ENCODE data around the gene GORAB.
A peak's percentile ranks its signal among the peaks of the same experiment; 100 is the strongest.

GORAB gene, protein sequence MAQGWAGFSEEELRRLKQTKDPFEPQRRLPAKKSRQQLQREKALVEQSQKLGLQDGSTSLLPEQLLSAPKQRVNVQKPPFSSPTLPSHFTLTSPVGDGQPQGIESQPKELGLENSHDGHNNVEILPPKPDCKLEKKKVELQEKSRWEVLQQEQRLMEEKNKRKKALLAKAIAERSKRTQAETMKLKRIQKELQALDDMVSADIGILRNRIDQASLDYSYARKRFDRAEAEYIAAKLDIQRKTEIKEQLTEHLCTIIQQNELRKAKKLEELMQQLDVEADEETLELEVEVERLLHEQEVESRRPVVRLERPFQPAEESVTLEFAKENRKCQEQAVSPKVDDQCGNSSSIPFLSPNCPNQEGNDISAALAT
- 31.0 reads per million, percentile 57 among the genes with 10 or more reads in this experiment for total RNA-seq

DNA sequence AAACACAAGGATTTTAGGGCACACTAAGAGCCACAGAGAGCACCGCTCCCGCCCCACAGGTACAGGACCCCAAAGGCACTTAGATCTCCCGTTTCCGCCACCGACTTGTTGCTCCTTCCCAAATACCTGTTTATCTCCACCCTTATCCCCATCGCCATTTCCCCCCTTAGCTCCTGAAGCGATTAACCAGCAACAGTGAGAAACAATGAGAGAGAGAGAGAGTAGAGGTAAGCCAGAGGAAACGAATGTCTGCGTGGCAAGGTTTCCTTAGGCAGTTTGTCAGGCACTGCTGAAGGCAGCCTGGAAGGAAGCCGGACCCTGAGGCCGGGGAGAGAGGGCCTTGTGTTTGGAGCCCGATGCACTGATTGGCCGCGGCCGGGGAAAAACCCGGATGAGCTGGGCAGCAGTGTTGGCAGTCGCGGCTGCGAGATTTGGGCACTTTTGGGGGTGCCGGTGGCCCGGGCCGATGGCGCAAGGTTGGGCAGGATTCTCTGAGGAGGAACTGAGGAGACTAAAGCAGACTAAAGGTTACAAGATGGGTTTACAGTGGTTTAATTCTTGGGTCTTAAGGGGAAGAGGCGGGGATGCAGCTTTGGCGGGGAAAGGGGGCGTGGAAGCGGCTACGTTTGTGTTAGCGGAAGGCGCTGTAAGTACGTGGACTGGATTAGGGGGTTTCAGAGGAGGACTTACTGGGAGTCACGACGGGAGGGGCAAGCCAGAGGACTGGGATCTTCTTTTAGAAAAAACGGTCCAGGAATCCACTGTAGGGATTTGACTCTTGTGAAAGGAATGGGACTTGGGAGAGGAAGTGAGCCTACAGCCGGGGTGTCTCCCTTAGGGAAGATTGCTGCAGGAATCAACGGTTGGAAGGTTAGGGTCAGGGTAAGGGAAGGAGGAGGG is at the start of gene GORAB:
Gene GORAB, plus strand, starts transcription at position 409 of the 900 bp plus-strand sequence. Its CDS starts 58 bp downstream, at position 467.
- peak; percentile 75 for DNase-seq

DNA sequence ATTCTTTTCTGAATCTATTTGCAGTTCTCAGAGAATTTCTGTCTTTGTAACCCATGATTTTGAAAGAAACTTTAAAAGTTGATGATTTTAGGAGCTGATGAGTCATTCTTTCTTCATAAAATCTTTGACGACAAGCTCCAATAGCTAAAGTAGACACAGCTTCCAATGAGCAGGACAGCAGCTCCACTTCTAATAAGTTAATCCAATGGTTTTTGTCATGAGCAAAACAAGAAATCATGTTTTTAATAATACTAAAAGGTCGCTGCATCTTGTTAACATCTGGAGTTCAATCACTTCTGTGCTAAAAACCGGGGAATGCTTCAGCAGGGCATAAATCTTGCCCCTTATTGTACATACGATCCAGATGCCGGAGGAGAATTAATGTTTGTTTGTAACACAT is 48.9 kb upstream of the GORAB start:
- DNase-seq = no peak

DNA sequence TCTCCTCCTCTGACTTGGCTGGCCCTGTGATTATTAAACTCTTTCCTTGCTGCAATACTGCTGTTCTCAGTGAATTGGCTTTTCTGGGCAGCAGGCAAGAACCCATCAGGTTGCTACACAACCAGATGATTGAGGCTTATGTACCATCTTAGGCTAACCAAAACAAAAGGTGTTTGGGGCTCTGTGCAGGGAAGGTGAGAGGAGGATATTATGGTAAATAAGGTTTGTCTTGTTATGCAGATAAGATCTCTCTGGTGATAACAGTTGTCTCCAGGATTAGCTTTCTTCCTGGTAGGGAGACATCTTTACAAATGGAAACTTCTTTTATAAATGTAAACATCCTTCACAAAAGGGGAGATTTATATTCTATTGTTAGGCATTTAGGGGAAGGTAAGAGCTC is 44.5 kb upstream of the GORAB start:
- no peak for DNase-seq

DNA sequence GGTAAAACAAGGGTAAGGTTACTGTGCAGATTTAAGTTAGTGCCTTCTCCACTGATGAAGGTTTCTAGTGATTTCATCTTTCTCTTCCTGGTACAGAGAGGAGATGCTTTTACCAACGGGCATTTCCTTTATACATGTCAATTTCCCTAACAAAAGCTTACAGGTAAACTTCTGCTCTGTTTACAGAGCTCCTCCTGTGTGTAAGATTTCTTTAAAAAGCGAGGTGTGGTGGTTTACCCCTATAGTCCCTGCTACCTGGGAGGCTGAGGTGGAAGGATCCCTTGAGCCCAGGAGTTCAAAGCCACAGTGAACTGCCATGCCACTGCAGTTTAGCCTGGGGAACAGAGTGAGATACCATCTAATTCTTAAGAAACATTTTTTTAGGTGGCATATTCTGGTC is 40.7 kb upstream of the GORAB start:
- no peak for DNase-seq

DNA sequence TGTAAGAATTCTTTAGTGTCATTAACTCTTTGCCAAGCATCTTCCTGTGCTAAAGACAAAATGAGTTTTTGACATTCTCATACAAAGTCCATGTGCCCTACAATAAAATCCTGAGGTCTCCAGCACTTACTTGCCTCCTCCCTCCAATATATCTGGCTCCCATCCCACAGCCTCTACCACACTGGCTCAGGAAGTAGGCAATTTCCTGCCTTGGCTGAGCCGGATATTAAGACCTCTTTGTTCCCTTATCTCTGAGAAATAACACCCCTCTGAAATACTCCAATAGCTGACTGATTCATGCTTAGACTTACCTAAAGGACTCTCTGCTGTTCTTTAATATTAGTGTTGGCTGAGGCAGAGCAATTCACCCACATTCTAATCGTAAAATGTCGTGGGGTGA is 37.6 kb upstream of the GORAB start:
- no peak for DNase-seq

DNA sequence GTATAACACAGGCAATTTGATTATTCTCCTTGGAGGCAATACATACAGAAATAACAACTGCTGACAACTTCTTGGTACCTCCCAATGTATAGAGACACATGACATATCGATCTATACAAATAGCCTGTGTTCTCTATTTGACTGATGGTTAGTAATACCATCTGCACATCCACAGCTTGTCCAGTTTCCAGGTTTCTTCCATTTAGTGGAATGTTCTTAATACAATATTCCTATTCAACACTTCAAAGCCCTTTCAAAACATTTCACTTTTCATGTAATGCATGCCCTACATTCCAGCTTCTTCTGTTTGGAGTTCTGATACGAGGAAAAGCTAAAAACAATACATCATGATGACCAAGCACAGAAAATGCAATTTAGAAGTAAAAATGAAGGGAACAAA is 37.0 kb upstream of the GORAB start:
- DNase-seq = no peak

DNA sequence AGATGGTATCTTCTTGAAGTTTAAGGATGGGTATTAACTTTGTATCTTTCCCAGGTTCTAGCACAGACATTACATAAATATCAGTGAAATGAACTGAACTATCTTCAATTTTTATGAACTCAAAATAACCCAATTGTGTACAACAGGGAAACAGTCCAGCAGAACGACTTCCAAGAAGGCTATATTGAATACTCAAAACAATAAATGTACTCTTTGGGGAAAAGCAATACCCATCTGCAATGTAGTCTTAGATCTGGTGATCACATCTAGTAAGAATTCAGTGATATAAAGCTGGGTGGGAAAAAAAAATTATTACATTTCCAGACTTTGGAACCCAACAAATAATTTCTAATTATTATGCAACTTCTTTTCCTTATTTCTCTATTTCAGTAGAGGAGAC is 33.1 kb upstream of the GORAB start:
- DNase-seq = no peak

DNA sequence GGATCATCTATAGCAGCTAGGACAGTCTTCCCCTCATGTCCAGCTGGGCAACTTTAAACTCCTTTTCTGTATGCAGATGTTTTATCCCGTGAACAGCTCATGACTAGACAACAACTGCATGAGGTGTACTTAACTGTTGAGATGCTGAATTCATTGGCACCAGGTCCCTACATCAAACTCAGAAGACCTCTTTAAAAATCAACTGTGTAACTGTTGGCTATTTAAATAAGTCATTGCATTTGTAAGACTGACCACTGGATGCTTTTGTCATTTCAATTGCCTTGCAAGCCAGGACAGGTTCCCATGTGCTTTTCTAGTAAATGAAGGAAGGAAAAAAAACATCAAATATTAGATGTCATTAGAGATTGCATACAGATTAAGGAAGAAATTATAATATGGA is 28.3 kb upstream of the GORAB start:
- no peak for DNase-seq

DNA sequence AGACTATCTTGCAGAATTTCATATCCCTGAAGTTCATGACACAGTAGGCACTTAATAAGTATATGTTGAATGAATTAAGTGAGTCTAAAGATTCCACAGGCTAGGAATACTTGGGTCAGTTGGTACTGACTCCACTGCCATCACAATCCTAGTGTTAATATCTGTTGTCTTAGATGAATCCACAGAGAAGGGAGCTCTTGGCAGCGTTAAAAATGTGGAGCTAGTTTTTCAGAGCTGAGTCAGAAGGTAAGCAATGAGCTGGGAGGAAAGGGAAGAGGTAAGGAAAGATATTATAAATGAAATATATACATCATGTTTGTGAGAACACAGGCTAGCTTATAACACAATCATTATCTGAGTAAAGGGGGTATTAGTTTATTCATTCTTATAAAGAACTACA is 21.8 kb upstream of the GORAB start:
- DNase-seq = no peak

DNA sequence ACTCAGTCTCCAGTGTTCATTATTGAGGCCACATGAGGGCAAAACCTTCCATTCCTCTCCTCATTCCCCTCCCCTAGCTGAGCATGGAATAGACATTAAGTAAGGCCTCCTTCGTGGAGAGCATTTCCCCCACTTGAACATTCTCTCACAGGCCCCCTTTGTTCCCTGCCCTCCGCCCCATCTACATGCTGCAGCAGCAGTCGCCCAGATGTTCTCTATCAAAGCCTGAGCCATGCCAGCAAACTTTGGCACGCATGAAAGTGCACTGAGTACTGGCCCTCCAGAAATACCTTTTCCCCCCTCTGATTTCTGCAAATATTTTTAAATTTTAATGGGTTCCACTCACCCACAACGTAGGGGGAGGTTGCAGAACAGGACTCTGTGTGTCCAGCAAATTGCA is 20.9 kb upstream of the GORAB start:
- no peak for DNase-seq

DNA sequence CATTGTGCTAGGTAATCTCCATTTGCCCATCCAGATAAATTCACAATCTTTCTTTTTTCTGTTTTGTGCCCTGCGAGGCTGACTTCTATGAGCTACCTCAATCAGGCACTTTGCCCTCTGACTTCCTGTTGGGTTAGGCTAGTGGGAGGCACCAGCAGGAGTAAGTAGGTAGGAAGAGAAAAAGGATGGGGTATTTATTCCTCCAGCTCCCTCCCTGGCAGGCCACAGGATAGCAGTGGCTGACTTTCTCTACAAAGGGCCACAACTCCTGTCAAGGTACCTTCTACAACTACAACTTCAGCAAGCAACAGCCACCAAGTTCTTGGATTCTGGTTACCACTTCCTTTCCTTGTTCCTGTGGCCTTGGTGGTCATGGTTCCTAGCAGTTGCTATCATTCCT is 18.8 kb upstream of the GORAB start:
- no peak for DNase-seq

DNA sequence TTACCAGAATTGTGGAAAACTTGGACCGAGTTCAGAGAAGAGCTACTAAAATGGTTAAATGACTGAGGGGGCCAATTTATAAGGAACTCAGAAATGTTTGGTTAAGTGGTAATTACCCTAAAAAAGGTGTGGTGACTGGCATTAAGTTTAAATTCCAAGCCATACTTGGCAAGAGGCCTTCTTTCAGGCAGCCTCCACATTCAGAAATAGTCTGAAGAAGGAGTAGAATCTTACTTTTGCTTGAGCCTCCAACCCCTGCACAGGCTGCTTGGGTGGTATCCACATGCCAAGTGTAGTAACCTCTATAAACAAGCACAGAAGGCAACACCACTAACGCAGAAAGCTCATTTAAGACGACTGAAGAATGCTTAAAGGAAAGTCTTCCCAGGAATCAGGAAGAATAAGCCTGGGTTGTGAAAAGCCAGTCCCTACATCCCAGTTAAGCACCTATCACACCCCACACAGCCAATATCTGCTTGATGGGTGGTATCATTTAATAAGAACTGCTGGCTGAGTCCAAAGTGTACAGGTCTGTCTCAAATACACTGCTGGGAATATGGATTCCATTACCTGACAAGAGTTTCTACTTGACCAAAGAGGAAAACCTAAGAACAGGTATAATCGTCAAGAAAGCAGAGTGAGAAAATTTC is 13.7 kb upstream of the GORAB start:
- no peak for DNase-seq

DNA sequence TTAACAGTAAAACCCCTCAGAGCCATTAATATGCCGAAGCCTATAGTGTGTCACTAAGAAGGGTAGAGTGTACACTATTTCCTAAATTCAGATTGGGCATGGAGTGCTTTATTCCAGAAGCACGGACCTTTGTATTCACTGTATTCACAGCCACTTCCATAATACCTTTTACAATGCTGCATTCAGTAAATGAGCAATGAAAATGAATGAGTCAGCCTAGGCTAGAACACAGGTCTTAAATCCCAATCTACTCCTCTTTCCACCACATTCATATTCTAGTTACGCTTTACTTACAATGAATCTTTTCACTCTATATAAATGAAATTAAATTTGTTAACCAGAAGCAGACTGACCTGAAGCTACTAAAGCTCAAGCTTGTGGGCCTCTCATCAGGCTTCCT is 13.0 kb upstream of the GORAB start:
- no peak for DNase-seq

DNA sequence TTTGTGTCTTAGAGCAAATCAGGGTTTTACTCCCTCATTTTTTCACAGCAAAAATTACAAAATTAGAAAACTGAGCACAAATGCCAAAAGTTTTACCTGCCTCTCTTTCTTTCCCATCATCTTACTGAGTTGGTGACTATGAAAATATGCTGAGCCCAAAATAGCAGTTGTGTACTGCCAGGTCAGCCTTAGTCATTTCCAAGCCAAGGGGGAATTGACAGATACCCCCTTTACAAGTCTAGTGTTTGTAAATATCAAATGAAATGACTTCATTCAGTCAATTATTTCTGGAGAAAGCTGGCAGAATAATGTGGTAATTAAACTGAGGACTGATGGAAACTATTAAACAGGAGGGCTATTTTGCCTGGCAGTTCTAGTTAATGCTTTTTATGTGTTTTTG is 11.4 kb upstream of the GORAB start:
- DNase-seq = no peak

DNA sequence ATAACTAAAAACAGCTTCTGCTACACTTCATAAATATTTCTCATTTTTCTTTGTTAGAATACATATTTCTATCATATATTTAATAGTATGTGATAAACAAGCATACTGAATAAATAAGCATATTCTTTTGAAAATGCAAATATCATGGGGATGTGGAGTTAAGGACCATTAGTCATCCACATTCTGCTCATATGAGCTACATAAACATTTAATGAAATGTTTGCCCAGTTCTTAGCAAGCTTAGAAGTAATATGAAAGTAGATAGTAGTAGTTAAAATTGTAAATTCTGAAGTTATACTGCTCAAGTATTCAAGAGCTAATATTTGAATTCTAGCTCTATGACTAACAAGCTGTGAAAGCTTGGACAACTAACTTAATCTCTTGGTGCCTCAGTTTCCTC is 10.1 kb upstream of the GORAB start:
- DNase-seq = no peak

DNA sequence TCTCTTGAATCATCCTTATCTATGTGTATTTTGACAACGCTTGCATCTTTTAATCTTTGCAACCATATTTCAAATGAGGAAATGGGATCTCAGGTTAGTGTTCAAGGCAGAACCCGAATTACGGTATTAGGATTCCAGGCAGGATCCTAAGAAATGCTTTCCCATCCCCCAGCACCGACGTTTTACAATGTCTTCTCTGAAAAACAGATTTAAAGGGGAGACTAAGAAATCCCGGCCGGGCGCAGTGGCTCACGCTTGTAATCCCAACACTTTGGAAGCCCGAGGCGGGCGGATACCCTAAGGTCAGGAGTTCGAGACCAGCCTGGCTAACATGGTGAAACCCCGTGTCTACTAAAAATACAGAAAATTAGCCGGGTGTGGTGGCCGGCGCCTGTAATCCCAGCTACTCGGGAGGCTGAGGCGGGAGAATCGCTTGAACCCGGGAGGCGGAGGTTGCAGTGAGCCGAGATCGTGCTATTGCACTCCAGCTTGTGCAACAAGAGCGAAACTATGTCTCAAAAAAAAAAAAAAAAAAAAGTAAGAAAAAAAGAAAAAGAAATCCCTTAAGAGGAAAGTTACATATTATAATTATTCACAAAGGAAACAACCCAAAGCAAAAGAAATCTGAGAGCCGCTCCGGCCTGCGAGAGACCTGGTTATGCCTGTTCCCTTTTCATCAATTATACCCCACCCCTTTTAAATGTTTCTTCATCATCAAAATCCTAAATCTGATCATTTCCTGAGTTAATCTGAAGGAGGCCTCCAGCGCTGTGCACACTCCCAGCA is 801 bp upstream of the GORAB start:
- no peak for DNase-seq

DNA sequence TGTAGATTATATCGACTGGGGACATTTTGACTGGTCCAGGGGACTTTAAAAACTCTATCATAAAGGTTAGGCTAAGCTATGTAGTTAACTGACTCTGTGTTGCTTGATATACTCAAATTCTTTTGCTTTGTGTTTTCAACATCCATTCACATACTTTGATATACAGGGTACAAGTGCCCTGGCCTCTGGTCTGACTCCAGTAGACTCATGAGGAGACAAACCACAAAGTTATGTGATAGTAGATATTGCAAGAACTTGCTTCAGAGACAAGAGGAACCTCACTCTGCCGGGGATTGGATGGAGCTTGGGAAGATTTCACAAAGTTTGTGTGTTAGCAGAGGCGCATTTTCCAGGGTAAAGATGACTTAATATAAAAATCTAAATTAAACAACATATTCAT is 1.3 kb downstream of the GORAB start:
- DNase-seq = no peak

DNA sequence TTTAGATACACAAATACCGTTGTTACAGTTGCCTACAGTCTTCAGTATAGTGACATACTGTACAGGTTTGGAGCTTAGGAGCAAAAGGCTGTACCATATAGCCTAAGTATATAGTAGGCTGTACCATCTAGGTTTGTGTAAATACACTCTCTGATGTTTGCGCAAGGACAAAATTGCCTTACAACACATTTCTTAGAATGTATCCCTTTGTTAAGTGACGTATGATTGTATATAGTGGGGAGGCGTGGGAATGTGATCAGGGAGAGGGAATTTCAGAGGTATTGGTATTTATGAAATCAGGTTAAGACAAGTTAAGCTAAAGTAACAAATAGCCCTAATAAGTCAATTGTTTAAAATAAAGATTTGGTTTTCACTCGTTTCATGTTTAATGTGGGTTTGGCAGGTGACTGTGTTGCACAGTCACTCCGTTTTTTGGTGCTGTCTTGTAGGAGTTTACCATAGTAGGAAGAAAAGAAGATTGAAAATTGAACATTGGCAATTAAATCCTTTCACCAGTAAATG is 2.7 kb downstream of the GORAB start:
- DNase-seq = no peak

DNA sequence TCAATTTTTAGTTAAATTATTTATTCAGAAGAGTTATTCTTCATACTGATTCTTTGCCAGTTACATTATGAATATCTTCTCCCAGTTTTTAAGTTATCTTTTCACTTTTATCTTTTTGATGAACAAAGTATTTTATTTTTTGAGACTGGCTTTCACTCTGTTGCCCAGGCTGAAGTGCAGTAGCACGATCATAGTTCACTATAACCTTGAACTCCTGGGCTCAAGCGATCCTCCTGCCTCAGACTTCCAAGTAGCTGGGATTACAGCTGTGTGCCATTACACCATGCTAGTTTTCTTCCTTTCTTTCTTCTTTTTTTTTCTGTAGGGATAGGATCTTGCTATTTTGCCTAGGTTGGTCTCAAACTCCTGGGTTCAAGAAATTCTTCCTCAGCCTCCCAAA is 3.5 kb downstream of the GORAB start:
- DNase-seq = no peak

DNA sequence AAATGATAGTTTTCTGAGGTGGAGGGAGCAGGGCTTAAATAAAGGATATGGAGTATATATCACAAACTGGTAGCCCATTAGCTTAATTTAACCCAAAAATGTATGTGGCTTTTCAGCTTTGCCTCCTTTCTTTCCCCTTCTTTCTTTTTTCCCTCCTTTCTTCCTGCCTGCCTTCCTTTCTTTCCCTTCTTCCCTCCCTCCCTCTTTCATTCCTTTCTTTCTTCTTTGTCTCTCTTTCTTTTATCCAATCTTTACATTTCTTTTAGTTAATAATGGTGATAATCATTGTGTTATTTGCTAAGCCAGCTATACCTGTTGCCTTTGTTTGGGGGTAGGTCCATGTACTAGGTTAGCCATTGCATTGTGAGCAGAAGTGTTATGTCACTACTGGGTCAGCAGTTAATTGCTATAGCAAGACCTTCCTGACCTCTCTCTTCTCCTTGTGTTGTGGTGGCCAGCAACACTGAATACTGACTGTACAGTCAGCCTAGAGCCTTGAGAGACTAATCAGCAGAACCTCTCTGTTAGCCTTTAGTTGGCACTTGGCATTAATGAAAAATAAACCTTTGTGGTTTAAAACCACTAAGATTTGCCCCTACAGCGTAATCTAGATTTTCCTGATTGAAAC is 5.1 kb downstream of the GORAB start:
- no peak for DNase-seq

DNA sequence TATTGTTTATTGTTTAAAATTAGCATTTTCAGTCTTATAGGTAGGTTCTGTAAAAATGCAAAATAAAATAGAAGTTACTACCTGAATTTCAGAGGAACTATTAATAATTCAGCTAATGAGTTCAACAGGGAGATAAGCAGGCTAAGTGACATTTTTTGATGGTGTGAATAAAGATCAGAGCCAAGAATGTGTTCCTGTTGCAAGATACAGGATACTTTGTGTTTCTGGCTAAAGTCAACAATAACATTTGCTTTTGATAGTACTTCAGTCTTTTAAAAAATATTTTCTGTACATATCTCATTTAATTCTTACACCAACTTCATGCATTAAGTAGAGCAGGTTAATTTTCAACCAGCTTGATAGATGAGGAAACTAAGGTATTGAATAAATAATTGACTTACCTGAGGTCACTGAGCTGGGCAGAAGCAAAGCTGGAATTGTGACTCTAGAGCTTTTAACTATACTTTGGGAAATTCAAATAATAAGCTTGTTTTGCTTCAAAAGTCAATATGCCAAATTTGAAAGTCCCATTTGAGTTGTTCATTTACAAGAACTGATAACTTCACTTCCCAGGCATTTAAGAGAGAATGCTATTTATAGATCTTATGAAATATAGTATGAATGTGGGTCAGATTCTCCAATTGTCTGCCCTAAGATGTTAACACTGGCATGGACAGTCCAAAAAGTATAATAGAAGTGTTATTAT is 6.0 kb downstream of the GORAB start:
- DNase-seq = no peak

All from effector CD4-positive, alpha-beta T cell (primary cell).